T1000 (cell line): ENCODE measurements around the gene PREX1.

Experiments
- DNase-seq: peaks from one replicate; lab custom pipeline; 2025; ENCODE audit warnings: mixed read lengths; lab: John Stamatoyannopoulos, UW

The PREX1 gene

GRCh38 chr20:48653706-48654051 lies 174.1 kb downstream of the PREX1 start:
- no peak for DNase-seq

GRCh38 chr20:48652961-48653705 lies 174.7 kb downstream of the PREX1 start:
- DNase-seq, result no peak

- DNase-seq, result no peak
Measured at GRCh38 chr20:48651960-48652359, 175.8 kb downstream of the PREX1 start.

GRCh38 chr20:48651271-48651670 lies 176.5 kb downstream of the PREX1 start:
- no peak for DNase-seq

- DNase-seq, result no peak
Measured at GRCh38 chr20:48649868-48650267, 177.9 kb downstream of the PREX1 start.

GRCh38 chr20:48649104-48649626 lies 178.6 kb downstream of the PREX1 start:
- DNase-seq, result no peak

- DNase-seq, result no peak
Measured at GRCh38 chr20:48648482-48649051, 179.2 kb downstream of the PREX1 start.

- DNase-seq, result no peak
Measured at GRCh38 chr20:48647858-48648257, 179.9 kb downstream of the PREX1 start.

- no peak for DNase-seq
Measured at GRCh38 chr20:48645666-48646065, 182.1 kb downstream of the PREX1 start.

- DNase-seq, result no peak
Measured at GRCh38 chr20:48644286-48644828, 183.4 kb downstream of the PREX1 start.

GRCh38 chr20:48642105-48642880 lies 185.5 kb downstream of the PREX1 start:
- no peak for DNase-seq

- DNase-seq, result no peak
Measured at GRCh38 chr20:48640871-48641270, 186.9 kb downstream of the PREX1 start.

GRCh38 chr20:48639899-48640298 lies 187.9 kb downstream of the PREX1 start:
- no peak for DNase-seq

- DNase-seq, result peak; percentile 51
Measured at GRCh38 chr20:48638546-48638945, 189.3 kb downstream of the PREX1 start.

GRCh38 chr20:48637461-48637860 lies 190.3 kb downstream of the PREX1 start:
- DNase-seq, result no peak

- no peak for DNase-seq
Measured at GRCh38 chr20:48636301-48636700, 191.5 kb downstream of the PREX1 start.

GRCh38 chr20:48635791-48636267 lies 192.0 kb downstream of the PREX1 start:
- peak; percentile 63 for DNase-seq

GRCh38 chr20:48635361-48635760 lies 192.4 kb downstream of the PREX1 start:
- DNase-seq, result no peak

- DNase-seq, result no peak
Measured at GRCh38 chr20:48634641-48635040, 193.2 kb downstream of the PREX1 start.

GRCh38 chr20:48633620-48634257 lies 194.1 kb downstream of the PREX1 start:
- DNase-seq, result no peak

GRCh38 chr20:48632825-48633619 lies 194.8 kb downstream of the PREX1 start:
- no peak for DNase-seq
